Right lobe of liver (tissue), 4 donors: ENCODE measurements around the gene LPIN1.
"Not testable (repeated sequence)": the region's sequence is repeated elsewhere in the genome, so short reads cannot be mapped to it uniquely, and the experiment has no call there.

ENCODE experiments used
- POLR2A ChIP-seq: fragments of 450-650 bp; IDR thresholded peaks from one replicate; pipeline ENCODE4 v1.6.1; 2017; ENCODE audit warnings: antibody characterized with exemption, mild to moderate bottlenecking
- TF ChIP-seq, protein P1 (sequence below), 4 donors: fragments of 200-600 bp in 3 of 4; fragments of 450-650 bp in 1 of 4; IDR thresholded peaks; one replicate each; pipeline versions ENCODE4 v1.5.1 to v1.8.0; 2016 to 2022; ENCODE audit warnings: antibody characterized with exemption in 4 of 4, mild to moderate bottlenecking in 2 of 4
- donor health status: DM: no; HTN: no; CAD: no.
- donor health status: DM: no; HTN: no; CAD: no.
- donor health status: DM: no; HTN: yes; CAD: no.

DNA sequence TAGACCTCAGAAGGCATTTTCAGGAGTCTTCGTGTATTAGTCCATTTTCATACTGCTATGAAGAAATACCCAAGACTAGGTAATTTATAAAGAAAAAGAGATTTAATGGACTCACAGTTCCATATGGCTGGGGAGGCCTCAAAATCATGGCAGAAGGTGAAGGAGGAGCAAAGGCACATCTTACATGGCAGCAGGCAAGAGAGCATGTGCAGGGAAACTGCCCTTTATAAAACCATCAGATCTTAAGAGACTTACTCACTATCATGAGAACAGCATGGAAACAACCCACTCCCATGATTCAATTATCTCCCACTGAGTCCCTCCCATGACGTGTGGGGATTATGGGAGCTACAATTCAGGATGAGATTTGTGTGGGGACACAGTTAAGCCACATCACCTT is 101.5 kb downstream of the LPIN1 start:
- TF ChIP-seq, protein P1, sequence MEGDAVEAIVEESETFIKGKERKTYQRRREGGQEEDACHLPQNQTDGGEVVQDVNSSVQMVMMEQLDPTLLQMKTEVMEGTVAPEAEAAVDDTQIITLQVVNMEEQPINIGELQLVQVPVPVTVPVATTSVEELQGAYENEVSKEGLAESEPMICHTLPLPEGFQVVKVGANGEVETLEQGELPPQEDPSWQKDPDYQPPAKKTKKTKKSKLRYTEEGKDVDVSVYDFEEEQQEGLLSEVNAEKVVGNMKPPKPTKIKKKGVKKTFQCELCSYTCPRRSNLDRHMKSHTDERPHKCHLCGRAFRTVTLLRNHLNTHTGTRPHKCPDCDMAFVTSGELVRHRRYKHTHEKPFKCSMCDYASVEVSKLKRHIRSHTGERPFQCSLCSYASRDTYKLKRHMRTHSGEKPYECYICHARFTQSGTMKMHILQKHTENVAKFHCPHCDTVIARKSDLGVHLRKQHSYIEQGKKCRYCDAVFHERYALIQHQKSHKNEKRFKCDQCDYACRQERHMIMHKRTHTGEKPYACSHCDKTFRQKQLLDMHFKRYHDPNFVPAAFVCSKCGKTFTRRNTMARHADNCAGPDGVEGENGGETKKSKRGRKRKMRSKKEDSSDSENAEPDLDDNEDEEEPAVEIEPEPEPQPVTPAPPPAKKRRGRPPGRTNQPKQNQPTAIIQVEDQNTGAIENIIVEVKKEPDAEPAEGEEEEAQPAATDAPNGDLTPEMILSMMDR (IDR thresholded peaks at IDR 0.05) = not testable (repeated sequence)
- not testable (repeated sequence) for TF ChIP-seq POLR2A
